ENCODE data around the gene DSCAML1.

GRCh38 chr11:117481036-117481435 lies 316.0 kb downstream of the DSCAML1 start:
- no peak for TF ChIP-seq POLR2AphosphoS5 (IDR thresholded peaks at IDR 0.05; ENCODE audit: low read depth, low read length)
- no peak for TF ChIP-seq POLR2A (IDR thresholded peaks at IDR 0.05; ENCODE audit: low read depth, low read length)

Data from GM12891 (cell line).